Breast epithelium (tissue), 3 donors: Measurements from ENCODE around the gene SEZ6L.

Experiments used
- CTCF ChIP-seq, 3 donors: fragments of 450-650 bp; IDR thresholded peaks; one replicate each; pipeline ENCODE4 v1.5.1; 2016 to 2017; ENCODE audit warnings: antibody characterized with exemption in 3 of 3, mild to moderate bottlenecking in 3 of 3, moderate library complexity in 3 of 3
- POLR2A ChIP-seq: fragments of 450-650 bp; IDR thresholded peaks from one replicate; pipeline ENCODE4 v1.6.1; 2016; ENCODE audit warnings: antibody characterized with exemption, mild to moderate bottlenecking, moderate library complexity

GRCh38 chr22:26127556-26127955 lies 41.7 kb upstream of the SEZ6L start:
- TF ChIP-seq POLR2A: no peak
- TF ChIP-seq CTCF (IDR thresholded peaks at IDR 0.05): no peak
